ENCODE measurements around the gene MYO7A.

MYO7A gene

DNA sequence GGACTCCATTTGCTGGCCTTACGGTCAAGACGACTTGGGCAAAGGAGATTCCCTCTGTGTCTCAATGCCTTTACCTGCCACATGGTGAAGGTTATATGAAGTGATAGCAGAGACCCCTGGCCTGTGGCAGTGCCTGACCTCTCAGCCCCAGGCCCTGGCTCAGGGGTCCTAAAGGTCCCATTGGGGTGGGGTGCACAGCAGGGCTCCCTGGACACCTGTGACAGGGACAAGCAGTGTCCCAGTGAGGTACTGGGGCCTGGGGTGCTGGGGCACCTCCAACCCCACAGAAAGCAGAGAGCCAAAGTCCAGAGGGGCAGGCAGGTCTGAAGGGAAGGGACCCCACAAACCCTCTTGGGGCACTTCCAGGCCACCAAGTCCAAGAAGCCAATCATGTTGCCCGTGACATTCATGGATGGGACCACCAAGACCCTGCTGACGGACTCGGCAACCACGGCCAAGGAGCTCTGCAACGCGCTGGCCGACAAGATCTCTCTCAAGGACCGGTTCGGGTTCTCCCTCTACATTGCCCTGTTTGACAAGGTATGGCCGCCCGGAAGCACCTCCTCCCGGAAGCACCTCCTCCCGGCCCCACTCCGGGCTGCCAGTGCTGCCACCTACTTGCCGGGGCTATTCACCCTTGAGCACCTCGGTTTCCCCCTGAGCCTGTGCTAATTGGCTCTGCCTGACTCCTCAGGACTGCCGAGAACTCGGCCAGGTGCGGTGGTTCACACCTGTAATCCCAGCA is 62.5 kb downstream of the MYO7A start:
- H3K27ac ChIP-seq (replicated peaks; ENCODE audit: low read length) = no peak overlapping the region
- H3K4ac ChIP-seq (ENCODE audit: low read length) = no peak overlapping the region
- no peak overlapping the region for H3K9ac ChIP-seq (ENCODE audit: low read depth, low read length, poor library complexity)
- no CpG with 5 or more reads among the region's 21 CpGs for WGBS, 2 donors (ENCODE audit: extremely low coverage in 2 of 2, insufficient read length in 2 of 2, insufficient replicate concordance in 1 of 2)
- H3K27me3 ChIP-seq (ENCODE audit: control insufficient read depth in 3 of 3, insufficient read depth in 3 of 3, low read depth in 1 of 3, low read length in 3 of 3) = no peaks in the 10 kb centered on the region
- no peaks in the 10 kb centered on the region for H3K4me1 ChIP-seq (ENCODE audit: control insufficient read depth in 2 of 2, insufficient read depth in 1 of 2, low read depth in 1 of 2, low read length in 2 of 2)
- no peak overlapping the region for H3K4me2 ChIP-seq (ENCODE audit: insufficient read depth, low read length, poor library complexity, severe bottlenecking)
- H3K79me1 ChIP-seq (ENCODE audit: low read depth, low read length) = no peaks in the 10 kb centered on the region
- DNase-seq (ENCODE audit: low spot score) = no peak
- H2BK5ac ChIP-seq (ENCODE audit: low read length) = no peak overlapping the region
- H2BK15ac ChIP-seq (ENCODE audit: low read length) = no peak overlapping the region
- H3K14ac ChIP-seq (ENCODE audit: low read length) = no peak overlapping the region
- H4K8ac ChIP-seq (ENCODE audit: low read depth, low read length) = no peak overlapping the region
- H2AK5ac ChIP-seq (ENCODE audit: low read depth, low read length) = peak overlapping the region; percentile 51
- no peak overlapping the region for H2AFZ ChIP-seq (ENCODE audit: low read length)
- H4K91ac ChIP-seq (ENCODE audit: low read depth, low read length, poor library complexity) = no peak overlapping the region
- no peak overlapping the region for H3K4me3 ChIP-seq (ENCODE audit: low read length in 2 of 2)
- peaks cover 0 to 5% of the 10 kb centered on the region in 2 donors for H3K9me3 ChIP-seq (replicated peaks in 1 of 2; ENCODE audit: control insufficient read depth in 2 of 2, insufficient read depth in 1 of 2, low read depth in 1 of 2, low read length in 2 of 2)
- H2BK120ac ChIP-seq (ENCODE audit: low read depth, low read length) = no peak overlapping the region
- no peak overlapping the region for H3K23ac ChIP-seq (ENCODE audit: low read depth, low read length, poor library complexity)
- no peaks in the 10 kb centered on the region for H3K36me3 ChIP-seq (replicated peaks in 1 of 2; ENCODE audit: control insufficient read depth in 2 of 2, insufficient read depth in 2 of 2, low read length in 2 of 2)
- no peak overlapping the region for H2BK12ac ChIP-seq (ENCODE audit: low read length)
- peak overlapping the region; percentile 25 for H3K18ac ChIP-seq (ENCODE audit: low read length)

DNA sequence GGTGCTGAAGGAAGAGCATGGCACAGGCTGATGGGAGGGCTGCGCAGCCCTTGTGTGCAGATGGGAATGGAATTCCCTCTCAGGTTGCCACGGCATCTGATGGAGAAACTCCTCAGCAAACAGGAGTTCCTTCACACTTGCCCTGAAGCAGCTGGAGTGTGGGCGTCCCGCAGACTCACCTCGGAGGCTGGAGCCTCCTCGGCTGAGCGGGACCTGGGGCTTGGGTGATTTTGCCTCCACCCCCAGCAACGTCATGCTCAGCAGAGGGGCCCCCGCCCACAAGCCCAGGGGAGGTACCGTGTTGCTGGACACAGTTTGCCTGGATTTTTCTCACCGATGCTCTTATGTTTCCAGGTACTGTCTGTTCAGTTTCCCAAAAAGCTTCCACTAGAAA is 63.4 kb downstream of the MYO7A start:
- no peak overlapping the region for H4K91ac ChIP-seq (ENCODE audit: low read depth, low read length, poor library complexity)
- no peaks in the 10 kb centered on the region for H3K36me3 ChIP-seq (replicated peaks in 1 of 2; ENCODE audit: control insufficient read depth in 2 of 2, insufficient read depth in 2 of 2, low read length in 2 of 2)
- H3K79me1 ChIP-seq (ENCODE audit: low read depth, low read length) = no peaks in the 10 kb centered on the region
- no peak for DNase-seq (ENCODE audit: low spot score)
- H2AFZ ChIP-seq (ENCODE audit: low read length) = peak overlapping the region; percentile 57
- H3K14ac ChIP-seq (ENCODE audit: low read length) = no peak overlapping the region
- no peak overlapping the region for H4K8ac ChIP-seq (ENCODE audit: low read depth, low read length)
- no peaks in the 10 kb centered on the region for H3K27me3 ChIP-seq (ENCODE audit: control insufficient read depth in 3 of 3, insufficient read depth in 3 of 3, low read depth in 1 of 3, low read length in 3 of 3)
- no CpG with 5 or more reads among the region's 11 CpGs for WGBS, 2 donors (ENCODE audit: extremely low coverage in 2 of 2, insufficient read length in 2 of 2, insufficient replicate concordance in 1 of 2)
- no peak overlapping the region for H3K9ac ChIP-seq (ENCODE audit: low read depth, low read length, poor library complexity)
- no peak overlapping the region for H3K4me2 ChIP-seq (ENCODE audit: insufficient read depth, low read length, poor library complexity, severe bottlenecking)
- no peak overlapping the region for H3K4ac ChIP-seq (ENCODE audit: low read length)
- H2AK5ac ChIP-seq (ENCODE audit: low read depth, low read length) = no peak overlapping the region
- no peak overlapping the region for H2BK5ac ChIP-seq (ENCODE audit: low read length)
- no peak overlapping the region for H3K18ac ChIP-seq (ENCODE audit: low read length)
- no peak overlapping the region for H3K4me3 ChIP-seq (ENCODE audit: low read length in 2 of 2)
- no peak overlapping the region for H2BK12ac ChIP-seq (ENCODE audit: low read length)
- H3K23ac ChIP-seq (ENCODE audit: low read depth, low read length, poor library complexity) = no peak overlapping the region
- H2BK120ac ChIP-seq (ENCODE audit: low read depth, low read length) = no peak overlapping the region
- H3K27ac ChIP-seq (replicated peaks; ENCODE audit: low read length) = no peak overlapping the region
- peak overlapping the region; percentile 29 for H2BK15ac ChIP-seq (ENCODE audit: low read length)
- H3K4me1 ChIP-seq (ENCODE audit: control insufficient read depth in 2 of 2, insufficient read depth in 1 of 2, low read depth in 1 of 2, low read length in 2 of 2) = no peaks in the 10 kb centered on the region
- H3K9me3 ChIP-seq (replicated peaks in 1 of 2; ENCODE audit: control insufficient read depth in 2 of 2, insufficient read depth in 1 of 2, low read depth in 1 of 2, low read length in 2 of 2) = peaks cover 0 to 5% of the 10 kb centered on the region in 2 donors

DNA sequence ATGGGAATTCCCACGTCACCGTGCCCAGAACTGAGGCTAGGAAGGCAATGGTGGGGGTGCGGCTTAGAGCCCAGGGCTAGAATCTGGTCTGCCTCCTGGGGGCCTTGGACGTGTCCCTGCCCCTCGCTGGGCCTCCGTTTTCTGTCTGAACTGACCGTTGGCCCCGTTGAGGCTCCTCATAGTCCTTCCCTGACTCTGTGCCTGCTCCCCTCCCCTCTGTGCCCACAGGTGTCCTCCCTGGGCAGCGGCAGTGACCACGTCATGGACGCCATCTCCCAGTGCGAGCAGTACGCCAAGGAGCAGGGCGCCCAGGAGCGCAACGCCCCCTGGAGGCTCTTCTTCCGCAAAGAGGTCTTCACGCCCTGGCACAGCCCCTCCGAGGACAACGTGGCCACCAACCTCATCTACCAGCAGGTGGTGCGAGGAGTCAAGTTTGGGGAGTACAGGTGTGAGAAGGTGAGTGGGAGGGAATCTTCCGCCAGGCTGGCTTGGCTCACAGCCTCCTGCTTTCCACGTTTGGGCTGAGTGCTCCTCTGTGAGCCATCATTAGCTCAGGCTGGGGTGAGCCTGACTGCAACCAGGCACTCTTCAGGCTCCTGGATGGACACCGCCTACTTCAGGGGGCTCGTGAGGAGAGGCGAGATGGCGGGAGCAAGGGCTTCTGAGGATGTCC is 63.9 kb downstream of the MYO7A start:
- peak; percentile 64 for DNase-seq (ENCODE audit: low spot score)
- H2BK120ac ChIP-seq (ENCODE audit: low read depth, low read length) = no peak overlapping the region
- no peaks in the 10 kb centered on the region for H3K4me1 ChIP-seq (ENCODE audit: control insufficient read depth in 2 of 2, insufficient read depth in 1 of 2, low read depth in 1 of 2, low read length in 2 of 2)
- peak overlapping the region; percentile 83 for H3K18ac ChIP-seq (ENCODE audit: low read length)
- H3K36me3 ChIP-seq (replicated peaks in 1 of 2; ENCODE audit: control insufficient read depth in 2 of 2, insufficient read depth in 2 of 2, low read length in 2 of 2) = no peaks in the 10 kb centered on the region
- H3K23ac ChIP-seq (ENCODE audit: low read depth, low read length, poor library complexity) = no peak overlapping the region
- H3K27me3 ChIP-seq (ENCODE audit: control insufficient read depth in 3 of 3, insufficient read depth in 3 of 3, low read depth in 1 of 3, low read length in 3 of 3) = no peaks in the 10 kb centered on the region
- no peak overlapping the region for H2BK5ac ChIP-seq (ENCODE audit: low read length)
- H3K4ac ChIP-seq (ENCODE audit: low read length) = no peak overlapping the region
- no peak overlapping the region for H4K91ac ChIP-seq (ENCODE audit: low read depth, low read length, poor library complexity)
- no peak overlapping the region for H3K27ac ChIP-seq (replicated peaks; ENCODE audit: low read length)
- H3K4me3 ChIP-seq (ENCODE audit: low read length in 2 of 2) = peak overlapping the region in 1 of 2 donors; percentile 15
- no CpG with 5 or more reads among the region's 27 CpGs for WGBS, 2 donors (ENCODE audit: extremely low coverage in 2 of 2, insufficient read length in 2 of 2, insufficient replicate concordance in 1 of 2)
- peak overlapping the region; percentile 57 for H2AFZ ChIP-seq (ENCODE audit: low read length)
- no peak overlapping the region for H2BK12ac ChIP-seq (ENCODE audit: low read length)
- no peaks in the 10 kb centered on the region for H3K79me1 ChIP-seq (ENCODE audit: low read depth, low read length)
- H3K14ac ChIP-seq (ENCODE audit: low read length) = no peak overlapping the region
- H3K9me3 ChIP-seq (replicated peaks in 1 of 2; ENCODE audit: control insufficient read depth in 2 of 2, insufficient read depth in 1 of 2, low read depth in 1 of 2, low read length in 2 of 2) = peaks cover 0 to 5% of the 10 kb centered on the region in 2 donors
- no peak overlapping the region for H3K4me2 ChIP-seq (ENCODE audit: insufficient read depth, low read length, poor library complexity, severe bottlenecking)
- peak overlapping the region; percentile 29 for H2BK15ac ChIP-seq (ENCODE audit: low read length)
- H4K8ac ChIP-seq (ENCODE audit: low read depth, low read length) = peak overlapping the region; percentile 95
- H2AK5ac ChIP-seq (ENCODE audit: low read depth, low read length) = no peak overlapping the region
- H3K9ac ChIP-seq (ENCODE audit: low read depth, low read length, poor library complexity) = no peak overlapping the region

DNA sequence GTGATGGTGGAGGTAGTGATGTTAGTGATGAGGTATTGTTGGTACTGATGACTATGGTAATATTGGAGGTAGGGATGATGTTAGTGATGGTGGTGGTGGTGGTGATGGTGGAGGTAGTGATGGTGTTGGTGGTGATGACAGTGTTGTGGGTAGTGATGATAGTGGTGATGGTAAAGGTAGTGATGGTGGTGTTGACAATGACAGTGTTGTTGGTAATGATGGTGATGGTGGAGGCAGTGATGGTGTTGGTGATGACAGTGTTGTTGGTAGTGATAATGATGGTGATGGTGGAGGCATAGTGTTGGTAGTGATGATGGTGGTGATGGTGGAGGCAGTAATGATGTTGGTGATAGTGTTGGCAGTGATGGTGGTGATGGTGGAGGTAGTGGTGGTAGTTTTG is 65.1 kb downstream of the MYO7A start:
- H3K9me3 ChIP-seq (replicated peaks in 1 of 2; ENCODE audit: control insufficient read depth in 2 of 2, insufficient read depth in 1 of 2, low read depth in 1 of 2, low read length in 2 of 2) = peaks cover 0 to 5% of the 10 kb centered on the region in 2 donors
- H3K4me2 ChIP-seq (ENCODE audit: insufficient read depth, low read length, poor library complexity, severe bottlenecking) = no peak overlapping the region
- H2BK120ac ChIP-seq (ENCODE audit: low read depth, low read length) = no peak overlapping the region
- no peak overlapping the region for H4K91ac ChIP-seq (ENCODE audit: low read depth, low read length, poor library complexity)
- H2AK5ac ChIP-seq (ENCODE audit: low read depth, low read length) = no peak overlapping the region
- no peak overlapping the region for H2BK12ac ChIP-seq (ENCODE audit: low read length)
- no peak overlapping the region for H2BK5ac ChIP-seq (ENCODE audit: low read length)
- H2AFZ ChIP-seq (ENCODE audit: low read length) = no peak overlapping the region
- H3K4ac ChIP-seq (ENCODE audit: low read length) = no peak overlapping the region
- H3K79me1 ChIP-seq (ENCODE audit: low read depth, low read length) = no peaks in the 10 kb centered on the region
- no peak overlapping the region for H2BK15ac ChIP-seq (ENCODE audit: low read length)
- H3K18ac ChIP-seq (ENCODE audit: low read length) = no peak overlapping the region
- no peak for DNase-seq (ENCODE audit: low spot score)
- no peaks in the 10 kb centered on the region for H3K27me3 ChIP-seq (ENCODE audit: control insufficient read depth in 3 of 3, insufficient read depth in 3 of 3, low read depth in 1 of 3, low read length in 3 of 3)
- no peaks in the 10 kb centered on the region for H3K36me3 ChIP-seq (replicated peaks in 1 of 2; ENCODE audit: control insufficient read depth in 2 of 2, insufficient read depth in 2 of 2, low read length in 2 of 2)
- H3K9ac ChIP-seq (ENCODE audit: low read depth, low read length, poor library complexity) = no peak overlapping the region
- no peak overlapping the region for H3K23ac ChIP-seq (ENCODE audit: low read depth, low read length, poor library complexity)
- no peaks in the 10 kb centered on the region for H3K4me1 ChIP-seq (ENCODE audit: control insufficient read depth in 2 of 2, insufficient read depth in 1 of 2, low read depth in 1 of 2, low read length in 2 of 2)
- no peak overlapping the region for H3K14ac ChIP-seq (ENCODE audit: low read length)
- H3K4me3 ChIP-seq (ENCODE audit: low read length in 2 of 2) = peak overlapping the region in 1 of 2 donors; percentile 47
- no peak overlapping the region for H3K27ac ChIP-seq (replicated peaks; ENCODE audit: low read length)
- no peak overlapping the region for H4K8ac ChIP-seq (ENCODE audit: low read depth, low read length)
